Measurements from ENCODE around the gene CST7.
"Not testable (repeated sequence)": the region's sequence is repeated elsewhere in the genome, so short reads cannot be mapped to it uniquely, and the experiment has no call there.

The CST7 gene

GRCh38 chr20:24994470-24995368 is 45.6 kb downstream of the CST7 start:
- no peaks in the 10 kb centered on the region for H3K36me3 ChIP-seq (ENCODE audit: insufficient read depth, low read length)
- no peak overlapping the region for H3K27ac ChIP-seq (ENCODE audit: low read depth, low read length)
- H2AFZ ChIP-seq (ENCODE audit: low read length, unreplicated experiment), result no peak overlapping the region
- H3K27me3 ChIP-seq (ENCODE audit: insufficient read depth, low read length), result peaks cover 9% of the 10 kb centered on the region; the same call in 1 of the 2 replicates
- peak overlapping the region; percentile 56 for H3K4me3 ChIP-seq (ENCODE audit: low read depth, low read length)
- peaks cover 23% of the 10 kb centered on the region for H3K79me2 ChIP-seq (ENCODE audit: control insufficient read depth, insufficient read depth, low read length, unreplicated experiment)
- peaks cover 31% of the 10 kb centered on the region for H3K4me1 ChIP-seq (ENCODE audit: control insufficient read depth, insufficient read depth, low read length, unreplicated experiment)

- H3K79me2 ChIP-seq (ENCODE audit: control insufficient read depth, insufficient read depth, low read length, unreplicated experiment), result peaks cover 15% of the 10 kb centered on the region
These were observed 46.8 kb downstream of the CST7 start for GRCh38 chr20:24995741-24996448.

GRCh38 chr20:24996449-24997377 is 47.6 kb downstream of the CST7 start:
- no peak overlapping the region for H3K4me3 ChIP-seq (ENCODE audit: low read depth, low read length)

More at GRCh38 chr20:24995741-24996448, 46.8 kb downstream of the CST7 start:
- Histone ChIP-seq H2AFZ (ENCODE audit: low read length, unreplicated experiment) (no peak overlapping the region), H3K27me3 (ENCODE audit: insufficient read depth, low read length) (peaks cover 9% of the 10 kb centered on the region; the same call in 1 of the 2 replicates), H3K27ac (ENCODE audit: low read depth, low read length) (no peak overlapping the region), H3K36me3 (ENCODE audit: insufficient read depth, low read length) (no peaks in the 10 kb centered on the region), H3K4me3 (ENCODE audit: low read depth, low read length) (no peak overlapping the region), H3K4me1 (ENCODE audit: control insufficient read depth, insufficient read depth, low read length, unreplicated experiment) (peaks cover 35% of the 10 kb centered on the region)

GRCh38 chr20:24998121-24998520 is 49.1 kb downstream of the CST7 start:
- H3K36me3 ChIP-seq (ENCODE audit: insufficient read depth, low read length), result no peaks in the 10 kb centered on the region
- H2AFZ ChIP-seq (ENCODE audit: low read length, unreplicated experiment), result no peak overlapping the region
- H3K4me1 ChIP-seq (ENCODE audit: control insufficient read depth, insufficient read depth, low read length, unreplicated experiment), result peaks cover 26% of the 10 kb centered on the region
- H3K27ac ChIP-seq (ENCODE audit: low read depth, low read length), result no peak overlapping the region
- H3K27me3 ChIP-seq (ENCODE audit: insufficient read depth, low read length), result peaks cover 9% of the 10 kb centered on the region; the same call in 1 of the 2 replicates
- no peaks in the 10 kb centered on the region for H3K79me2 ChIP-seq (ENCODE audit: control insufficient read depth, insufficient read depth, low read length, unreplicated experiment)
- no peak overlapping the region for H3K4me3 ChIP-seq (ENCODE audit: low read depth, low read length)

More at GRCh38 chr20:24996449-24997377, 47.6 kb downstream of the CST7 start:
- Histone ChIP-seq H3K36me3 (ENCODE audit: insufficient read depth, low read length) (no peaks in the 10 kb centered on the region), H3K27ac (ENCODE audit: low read depth, low read length) (no peak overlapping the region), H3K4me1 (ENCODE audit: control insufficient read depth, insufficient read depth, low read length, unreplicated experiment) (peaks cover 28% of the 10 kb centered on the region), H2AFZ (ENCODE audit: low read length, unreplicated experiment) (no peak overlapping the region), H3K27me3 (ENCODE audit: insufficient read depth, low read length) (peaks cover 9% of the 10 kb centered on the region; the same call in 1 of the 2 replicates), H3K79me2 (ENCODE audit: control insufficient read depth, insufficient read depth, low read length, unreplicated experiment) (peaks cover 7% of the 10 kb centered on the region)

GRCh38 chr20:24998631-24999445 is 49.8 kb downstream of the CST7 start:
- H3K4me1 ChIP-seq (ENCODE audit: control insufficient read depth, insufficient read depth, low read length, unreplicated experiment), result peaks cover 20% of the 10 kb centered on the region
- H3K27ac ChIP-seq (ENCODE audit: low read depth, low read length), result no peak overlapping the region
- no peak overlapping the region for H2AFZ ChIP-seq (ENCODE audit: low read length, unreplicated experiment)

GRCh38 chr20:24999568-24999967 is 50.5 kb downstream of the CST7 start:
- peaks cover 9% of the 10 kb centered on the region; the same call in 1 of the 2 replicates for H3K27me3 ChIP-seq (ENCODE audit: insufficient read depth, low read length)
- H3K36me3 ChIP-seq (ENCODE audit: insufficient read depth, low read length), result no peaks in the 10 kb centered on the region
- H3K27ac ChIP-seq (ENCODE audit: low read depth, low read length), result peak overlapping the region; percentile 59; the same call in 1 of the 2 replicates
- no peak overlapping the region for H2AFZ ChIP-seq (ENCODE audit: low read length, unreplicated experiment)
- no peak overlapping the region for H3K4me3 ChIP-seq (ENCODE audit: low read depth, low read length)
- peaks cover 20% of the 10 kb centered on the region for H3K4me1 ChIP-seq (ENCODE audit: control insufficient read depth, insufficient read depth, low read length, unreplicated experiment)
- H3K79me2 ChIP-seq (ENCODE audit: control insufficient read depth, insufficient read depth, low read length, unreplicated experiment), result no peaks in the 10 kb centered on the region

More at GRCh38 chr20:24998631-24999445, 49.8 kb downstream of the CST7 start:
- Histone ChIP-seq H3K4me3 (ENCODE audit: low read depth, low read length) (no peak overlapping the region), H3K27me3 (ENCODE audit: insufficient read depth, low read length) (peaks cover 9% of the 10 kb centered on the region; the same call in 1 of the 2 replicates), H3K36me3 (ENCODE audit: insufficient read depth, low read length) (no peaks in the 10 kb centered on the region), H3K79me2 (ENCODE audit: control insufficient read depth, insufficient read depth, low read length, unreplicated experiment) (no peaks in the 10 kb centered on the region)

- Histone ChIP-seq H3K4me3 (ENCODE audit: low read depth, low read length) (no peak overlapping the region), H3K4me1 (ENCODE audit: control insufficient read depth, insufficient read depth, low read length, unreplicated experiment) (peaks cover 20% of the 10 kb centered on the region), H3K36me3 (ENCODE audit: insufficient read depth, low read length) (no peaks in the 10 kb centered on the region), H3K27ac (ENCODE audit: low read depth, low read length) (peak overlapping the region; percentile 59), H3K79me2 (ENCODE audit: control insufficient read depth, insufficient read depth, low read length, unreplicated experiment) (no peaks in the 10 kb centered on the region), H3K27me3 (ENCODE audit: insufficient read depth, low read length) (peaks cover 9% of the 10 kb centered on the region; the same call in 1 of the 2 replicates), H2AFZ (ENCODE audit: low read length, unreplicated experiment) (no peak overlapping the region)
These were observed 51.3 kb downstream of the CST7 start for GRCh38 chr20:25000268-25000801.

- not testable (repeated sequence) for H3K27ac ChIP-seq (ENCODE audit: low read depth, low read length); H2AFZ ChIP-seq (ENCODE audit: low read length, unreplicated experiment); H3K27me3 ChIP-seq (ENCODE audit: insufficient read depth, low read length); H3K4me3 ChIP-seq (ENCODE audit: low read depth, low read length); H3K79me2 ChIP-seq (ENCODE audit: control insufficient read depth, insufficient read depth, low read length, unreplicated experiment); H3K36me3 ChIP-seq (ENCODE audit: insufficient read depth, low read length)
- peaks cover 16% of the 10 kb centered on the region for H3K4me1 ChIP-seq (ENCODE audit: control insufficient read depth, insufficient read depth, low read length, unreplicated experiment)
These were observed 52.3 kb downstream of the CST7 start for GRCh38 chr20:25001323-25001722.

GRCh38 chr20:25003002-25003401 is 53.9 kb downstream of the CST7 start:
- no peak overlapping the region for H3K27ac ChIP-seq (ENCODE audit: low read depth, low read length)
- no peak overlapping the region for H3K4me3 ChIP-seq (ENCODE audit: low read depth, low read length)
- no peaks in the 10 kb centered on the region for H3K79me2 ChIP-seq (ENCODE audit: control insufficient read depth, insufficient read depth, low read length, unreplicated experiment)
- peaks cover 15% of the 10 kb centered on the region for H3K4me1 ChIP-seq (ENCODE audit: control insufficient read depth, insufficient read depth, low read length, unreplicated experiment)
- H3K27me3 ChIP-seq (ENCODE audit: insufficient read depth, low read length), result 0 out of 2 replicates have a peak, but pooled peaks cover 3% of the 10 kb centered on the region
- H3K36me3 ChIP-seq (ENCODE audit: insufficient read depth, low read length), result no peaks in the 10 kb centered on the region
- no peak overlapping the region for H2AFZ ChIP-seq (ENCODE audit: low read length, unreplicated experiment)

Data from ACC112 (cell line).